Measurements from ENCODE around the gene POP7.

DNA sequence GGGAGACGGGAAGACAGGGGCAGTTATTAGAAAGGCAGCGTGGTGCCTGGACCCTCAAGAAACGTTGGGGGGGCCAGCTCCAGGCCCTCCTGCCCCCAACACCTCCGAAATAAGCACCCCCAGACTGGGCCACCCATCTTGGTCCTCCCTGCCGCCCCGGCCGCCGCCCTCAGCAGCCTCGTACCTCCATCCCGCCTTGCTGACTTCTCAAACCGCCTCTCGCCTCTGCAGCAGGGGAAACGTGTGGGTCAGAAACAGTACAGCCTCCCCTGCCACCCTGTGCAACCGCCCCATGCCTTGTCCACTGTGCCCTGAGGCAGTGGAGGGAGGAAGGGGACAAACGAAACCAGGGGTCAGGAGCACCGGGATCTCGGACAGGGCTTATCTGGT lies 19.1 kb upstream of the POP7 start:
- TF ChIP-seq, protein P1, sequence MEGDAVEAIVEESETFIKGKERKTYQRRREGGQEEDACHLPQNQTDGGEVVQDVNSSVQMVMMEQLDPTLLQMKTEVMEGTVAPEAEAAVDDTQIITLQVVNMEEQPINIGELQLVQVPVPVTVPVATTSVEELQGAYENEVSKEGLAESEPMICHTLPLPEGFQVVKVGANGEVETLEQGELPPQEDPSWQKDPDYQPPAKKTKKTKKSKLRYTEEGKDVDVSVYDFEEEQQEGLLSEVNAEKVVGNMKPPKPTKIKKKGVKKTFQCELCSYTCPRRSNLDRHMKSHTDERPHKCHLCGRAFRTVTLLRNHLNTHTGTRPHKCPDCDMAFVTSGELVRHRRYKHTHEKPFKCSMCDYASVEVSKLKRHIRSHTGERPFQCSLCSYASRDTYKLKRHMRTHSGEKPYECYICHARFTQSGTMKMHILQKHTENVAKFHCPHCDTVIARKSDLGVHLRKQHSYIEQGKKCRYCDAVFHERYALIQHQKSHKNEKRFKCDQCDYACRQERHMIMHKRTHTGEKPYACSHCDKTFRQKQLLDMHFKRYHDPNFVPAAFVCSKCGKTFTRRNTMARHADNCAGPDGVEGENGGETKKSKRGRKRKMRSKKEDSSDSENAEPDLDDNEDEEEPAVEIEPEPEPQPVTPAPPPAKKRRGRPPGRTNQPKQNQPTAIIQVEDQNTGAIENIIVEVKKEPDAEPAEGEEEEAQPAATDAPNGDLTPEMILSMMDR (IDR thresholded peaks at IDR 0.05) = no peak
- no peak for TF ChIP-seq POLR2AphosphoS5 (IDR thresholded peaks at IDR 0.05)
- TF ChIP-seq EP300 (IDR thresholded peaks at IDR 0.05) = no peak
- TF ChIP-seq POLR2A (IDR thresholded peaks at IDR 0.05) = no peak

Measured in gastroesophageal sphincter (tissue), 3 donors.